ENCODE data around the gene PRMT5.

GRCh38 chr14:22907429-22907828 is 21.7 kb downstream of the PRMT5 start:
- TF ChIP-seq, protein P1, sequence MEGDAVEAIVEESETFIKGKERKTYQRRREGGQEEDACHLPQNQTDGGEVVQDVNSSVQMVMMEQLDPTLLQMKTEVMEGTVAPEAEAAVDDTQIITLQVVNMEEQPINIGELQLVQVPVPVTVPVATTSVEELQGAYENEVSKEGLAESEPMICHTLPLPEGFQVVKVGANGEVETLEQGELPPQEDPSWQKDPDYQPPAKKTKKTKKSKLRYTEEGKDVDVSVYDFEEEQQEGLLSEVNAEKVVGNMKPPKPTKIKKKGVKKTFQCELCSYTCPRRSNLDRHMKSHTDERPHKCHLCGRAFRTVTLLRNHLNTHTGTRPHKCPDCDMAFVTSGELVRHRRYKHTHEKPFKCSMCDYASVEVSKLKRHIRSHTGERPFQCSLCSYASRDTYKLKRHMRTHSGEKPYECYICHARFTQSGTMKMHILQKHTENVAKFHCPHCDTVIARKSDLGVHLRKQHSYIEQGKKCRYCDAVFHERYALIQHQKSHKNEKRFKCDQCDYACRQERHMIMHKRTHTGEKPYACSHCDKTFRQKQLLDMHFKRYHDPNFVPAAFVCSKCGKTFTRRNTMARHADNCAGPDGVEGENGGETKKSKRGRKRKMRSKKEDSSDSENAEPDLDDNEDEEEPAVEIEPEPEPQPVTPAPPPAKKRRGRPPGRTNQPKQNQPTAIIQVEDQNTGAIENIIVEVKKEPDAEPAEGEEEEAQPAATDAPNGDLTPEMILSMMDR (IDR thresholded peaks at IDR 0.05), result no peak
- TF ChIP-seq POLR2A (IDR thresholded peaks at IDR 0.05) (no peak), EP300 (IDR thresholded peaks at IDR 0.05) (no peak)

Measured in ovary (tissue), 3 donors.